Mesendoderm (in vitro differentiated cells): ENCODE measurements around the gene SIMC1.
"Not testable (repeated sequence)": the region's sequence is repeated elsewhere in the genome, so short reads cannot be mapped to it uniquely, and the experiment has no call there.

Source experiments
- DNase-seq: peaks from one replicate; pipeline ENCODE4 v3.0.0; 2013
- H2AK5ac ChIP-seq: 2 replicates; pipeline ENCODE4 v1.6.1; 2013; ENCODE audit warnings: low read length, inconsistent platforms
- H2BK120ac ChIP-seq: 2 replicates; pipeline ENCODE4 v1.6.1; 2013; ENCODE audit warnings: low read depth, mild to moderate bottlenecking, low read length, moderate library complexity, mixed read lengths
- H2BK15ac ChIP-seq: replicated peaks from 2 replicates; pipeline ENCODE4 v1.6.1; 2013; ENCODE audit warnings: low read depth, mild to moderate bottlenecking, moderate library complexity
- H2BK5ac ChIP-seq: 2 replicates; pipeline ENCODE4 v1.6.1; 2013; ENCODE audit warnings: low read length, inconsistent platforms
- H3K18ac ChIP-seq: 2 replicates; pipeline ENCODE4 v1.6.1; 2013; ENCODE audit warnings: mild to moderate bottlenecking, low read length, mixed read lengths
- H3K23ac ChIP-seq: one replicate; pipeline ENCODE4 v1.6.1; 2013; ENCODE audit warnings: low read length
- H3K27ac ChIP-seq: 2 replicates; pipeline ENCODE4 v1.5.1; 2013; ENCODE audit warnings: low read depth, mild to moderate bottlenecking, inconsistent platforms, low read length, moderate library complexity
- H3K27me3 ChIP-seq: 2 replicates; pipeline ENCODE4 v1.6.1; 2013; ENCODE audit warnings: low read length, control low read depth, mild to moderate bottlenecking, inconsistent platforms; ENCODE audit not compliant: insufficient read depth, poor library complexity
- H3K36me3 ChIP-seq: 2 replicates; pipeline ENCODE4 v1.6.1; 2013; ENCODE audit warnings: low read length, inconsistent platforms; ENCODE audit not compliant: control insufficient read depth, insufficient read depth
- H3K4ac ChIP-seq: one replicate; pipeline ENCODE4 v1.6.1; 2013; ENCODE audit warnings: low read depth, mild to moderate bottlenecking, low read length, moderate library complexity
- H3K4me1 ChIP-seq: 2 replicates; pipeline ENCODE4 v1.6.1; 2013; ENCODE audit warnings: low read depth, low read length, inconsistent platforms; ENCODE audit not compliant: control insufficient read depth
- H3K4me2 ChIP-seq: 2 replicates; pipeline ENCODE4 v1.6.1; 2013; ENCODE audit warnings: low read length
- H3K4me3 ChIP-seq: 2 replicates; pipeline ENCODE4 v1.5.1; 2013; ENCODE audit warnings: mild to moderate bottlenecking, low read length
- H3K56ac ChIP-seq: one replicate; pipeline ENCODE4 v1.6.1; 2013; ENCODE audit warnings: low read length
- H3K79me1 ChIP-seq: 2 replicates; pipeline ENCODE4 v1.6.1; 2013; ENCODE audit warnings: low read length, inconsistent platforms
- H3K79me2 ChIP-seq: 2 replicates; pipeline ENCODE4 v1.6.1; 2013; ENCODE audit warnings: mild to moderate bottlenecking, low read length; ENCODE audit not compliant: control insufficient read depth, insufficient read depth
- H3K9ac ChIP-seq: 2 replicates; pipeline ENCODE4 v1.6.1; 2013; ENCODE audit warnings: low read length, inconsistent platforms
- H4K5ac ChIP-seq: one replicate; pipeline ENCODE4 v1.6.1; 2013; ENCODE audit warnings: low read length
- H4K8ac ChIP-seq: one replicate; pipeline ENCODE4 v1.6.1; 2013; ENCODE audit warnings: low read depth, mild to moderate bottlenecking, control low read depth, low read length, moderate library complexity
- WGBS: extraction: QIAGEN DNeasy Blood & Tissue Kit; methylation state at CpG from one replicate; pipeline ENCODE4 v1.1.7; 2013; ENCODE audit warnings: low lambda C conversion rate, missing lambda C conversion rate; ENCODE audit not compliant: insufficient coverage; ENCODE audit errors: extremely low coverage; 5-methylcytosine and 5-hydroxymethylcytosine counted together

Gene SIMC1

GRCh38 chr5:176253370-176254065 is 15.3 kb downstream of the SIMC1 start:
- H3K27me3 ChIP-seq, H3K9ac ChIP-seq, H3K18ac ChIP-seq, H3K4me3 ChIP-seq, H2BK15ac ChIP-seq, H3K79me1 ChIP-seq, H3K36me3 ChIP-seq, DNase-seq, H3K27ac ChIP-seq, H4K8ac ChIP-seq, H3K4me2 ChIP-seq, H2BK120ac ChIP-seq, H3K4me1 ChIP-seq, H3K56ac ChIP-seq, H2BK5ac ChIP-seq, H3K23ac ChIP-seq, H2AK5ac ChIP-seq, H3K79me2 ChIP-seq, H3K4ac ChIP-seq, H4K5ac ChIP-seq: not testable (repeated sequence)
- WGBS = no CpG with 5 or more reads among the region's 8 CpGs

- H2BK5ac ChIP-seq, H2BK15ac ChIP-seq, H3K79me1 ChIP-seq, H3K27ac ChIP-seq, H4K8ac ChIP-seq, H3K18ac ChIP-seq, H4K5ac ChIP-seq, H2AK5ac ChIP-seq, H3K27me3 ChIP-seq, H3K4me3 ChIP-seq, H3K23ac ChIP-seq, H3K4me2 ChIP-seq, H3K9ac ChIP-seq, H3K56ac ChIP-seq, DNase-seq, H3K79me2 ChIP-seq, H3K36me3 ChIP-seq, H2BK120ac ChIP-seq, H3K4me1 ChIP-seq, H3K4ac ChIP-seq: not testable (repeated sequence)
- WGBS = no CpG with 5 or more reads among the region's 2 CpGs
These were observed 15.8 kb downstream of the SIMC1 start for GRCh38 chr5:176254066-176254393.

GRCh38 chr5:176257871-176258505 is 19.8 kb downstream of the SIMC1 start:
- H3K9ac ChIP-seq, H3K4me3 ChIP-seq, H3K27ac ChIP-seq, H3K79me1 ChIP-seq, H2BK120ac ChIP-seq, H4K8ac ChIP-seq, H3K4ac ChIP-seq, H3K27me3 ChIP-seq, H3K23ac ChIP-seq, H4K5ac ChIP-seq, H3K4me1 ChIP-seq, H2BK15ac ChIP-seq, H2BK5ac ChIP-seq, H3K18ac ChIP-seq, DNase-seq, H3K4me2 ChIP-seq, H3K56ac ChIP-seq, H3K79me2 ChIP-seq, H3K36me3 ChIP-seq, H2AK5ac ChIP-seq: not testable (repeated sequence)
- WGBS = no CpG with 5 or more reads among the region's 5 CpGs

GRCh38 chr5:176260682-176261081 is 22.5 kb downstream of the SIMC1 start:
- not testable (repeated sequence) for H3K36me3 ChIP-seq, H2BK5ac ChIP-seq, H3K27me3 ChIP-seq, H2BK120ac ChIP-seq, H2AK5ac ChIP-seq, H3K4me1 ChIP-seq, H3K4me2 ChIP-seq, H3K79me1 ChIP-seq, DNase-seq, H4K8ac ChIP-seq, H3K18ac ChIP-seq, H2BK15ac ChIP-seq, H4K5ac ChIP-seq, H3K4ac ChIP-seq, H3K9ac ChIP-seq, H3K79me2 ChIP-seq, H3K27ac ChIP-seq, H3K4me3 ChIP-seq, H3K56ac ChIP-seq, H3K23ac ChIP-seq
- WGBS = no CpG with 5 or more reads among the region's 5 CpGs

- H3K27me3 ChIP-seq, H3K23ac ChIP-seq, H2BK15ac ChIP-seq, H2BK5ac ChIP-seq, H3K79me2 ChIP-seq, H3K4me3 ChIP-seq, H3K9ac ChIP-seq, H3K18ac ChIP-seq, DNase-seq, H3K56ac ChIP-seq, H3K36me3 ChIP-seq, H4K5ac ChIP-seq, H2BK120ac ChIP-seq, H3K79me1 ChIP-seq, H3K4me1 ChIP-seq, H3K27ac ChIP-seq, H4K8ac ChIP-seq, H3K4ac ChIP-seq, H3K4me2 ChIP-seq, H2AK5ac ChIP-seq: not testable (repeated sequence)
- WGBS = no CpG with 5 or more reads among the region's 1 CpG
These were observed 28.2 kb downstream of the SIMC1 start for GRCh38 chr5:176266448-176266847.

GRCh38 chr5:176289018-176289417 is 50.8 kb downstream of the SIMC1 start:
- not testable (repeated sequence) for H3K56ac ChIP-seq, H3K4me2 ChIP-seq, H3K79me2 ChIP-seq, H3K79me1 ChIP-seq, H2BK15ac ChIP-seq, H3K9ac ChIP-seq, H3K23ac ChIP-seq, H3K4me1 ChIP-seq, H2BK120ac ChIP-seq, H4K5ac ChIP-seq, H2BK5ac ChIP-seq, H2AK5ac ChIP-seq, H3K18ac ChIP-seq, H3K27me3 ChIP-seq, H3K4me3 ChIP-seq, H4K8ac ChIP-seq, H3K27ac ChIP-seq, DNase-seq, H3K36me3 ChIP-seq, H3K4ac ChIP-seq
